HepG2 (cell line): Measurements from ENCODE around the gene MARF1. TPM values are rescaled to one million over a fixed set of nuclear protein-coding genes. Genes with fewer than 3 reads are reported as not detected.

Source experiments
- ATF6 ChIP-seq: sonication (generic); formaldehyde crosslinking; conservative IDR thresholded peaks from 2 replicates; pipeline ENCODE4 v1.4.0; 2020; ENCODE audit warnings: missing genetic modification reagents
- ATRX ChIP-seq: sonication (generic); formaldehyde crosslinking; IDR thresholded peaks from 2 replicates; pipeline ENCODE4 v1.4.0; 2020; ENCODE audit warnings: missing genetic modification reagents, borderline replicate concordance
- CBX5 ChIP-seq: sonication (generic); formaldehyde crosslinking; IDR thresholded peaks from 2 replicates; pipeline ENCODE4 v1.4.0; 2020; ENCODE audit warnings: missing genetic modification reagents, borderline replicate concordance
- DNMT3B ChIP-seq: conservative IDR thresholded peaks from 2 replicates; pipeline ENCODE4 v1.6.1; 2016; ENCODE audit warnings: missing biosample characterization, control low read depth
- FOXM1 ChIP-seq: sonication (generic); formaldehyde crosslinking; IDR thresholded peaks from 2 replicates; pipeline ENCODE4 v1.5.0; 2020; ENCODE audit warnings: missing genetic modification reagents
- MED13 ChIP-seq: sonication (generic); formaldehyde crosslinking; IDR thresholded peaks from 2 replicates; pipeline ENCODE4 v1.5.0; 2020; ENCODE audit warnings: missing genetic modification reagents
- REL ChIP-seq: sonication (generic); formaldehyde crosslinking; conservative IDR thresholded peaks from 2 replicates; pipeline ENCODE4 v1.8.0; 2022; ENCODE audit warnings: mild to moderate bottlenecking, missing genetic modification reagents, moderate library complexity
- RFX1 ChIP-seq: fragments of 450-650 bp; IDR thresholded peaks from 2 replicates; pipeline ENCODE4 v1.6.1; 2017
- SALL1 ChIP-seq: sonication (generic); formaldehyde crosslinking; IDR thresholded peaks from 2 replicates; pipeline ENCODE4 v1.8.0; 2022; ENCODE audit warnings: mild to moderate bottlenecking, missing genetic modification reagents
- SIN3A ChIP-seq: IDR thresholded peaks from 2 replicates; pipeline ENCODE4 v1.6.1; 2011; ENCODE audit warnings: low read depth, mild to moderate bottlenecking, control low read depth, low read length, borderline replicate concordance
- SIX1 ChIP-seq: sonication (generic); formaldehyde crosslinking; IDR thresholded peaks from 2 replicates; pipeline ENCODE4 v1.4.0; 2020; ENCODE audit warnings: missing genetic modification reagents, borderline replicate concordance
- TFAP4 ChIP-seq: sonication (generic); IDR thresholded peaks from 2 replicates; pipeline ENCODE4 v1.6.1; 2016; ENCODE audit warnings: low read depth, borderline replicate concordance
- U2AF2 ChIP-seq: fragments of 200-400 bp; formaldehyde crosslinking; IDR thresholded peaks from 2 replicates; pipeline ENCODE4 v1.6.1; 2017; ENCODE audit warnings: low read depth, mild to moderate bottlenecking, low read length
- ZFP62 ChIP-seq: sonication (generic); formaldehyde crosslinking; IDR thresholded peaks from 2 replicates; pipeline ENCODE4 v1.4.0; 2020; ENCODE audit warnings: missing genetic modification reagents
- ZNF143 ChIP-seq: sonication (generic); formaldehyde crosslinking; IDR thresholded peaks from 2 replicates; pipeline ENCODE4 v1.4.0; 2020; ENCODE audit warnings: missing genetic modification reagents
- ZNF280D ChIP-seq: sonication (generic); formaldehyde crosslinking; IDR thresholded peaks from 2 replicates; pipeline ENCODE4 v1.5.1; 2020; ENCODE audit warnings: mild to moderate bottlenecking, missing genetic modification reagents
- ZNF441 ChIP-seq: sonication (generic); formaldehyde crosslinking; IDR thresholded peaks from 2 replicates; pipeline ENCODE4 v1.7.0; 2021; ENCODE audit warnings: missing genetic modification reagents, borderline replicate concordance
- ZNF512 ChIP-seq: sonication (generic); formaldehyde crosslinking; IDR thresholded peaks from 2 replicates; pipeline ENCODE4 v1.4.0; 2020; ENCODE audit warnings: mild to moderate bottlenecking, missing genetic modification reagents
- polyA plus RNA-seq, 8 experiments: library from polyadenylated mRNA; depleted of rRNA in 3 of 8; stranded (reverse) in 7 of 8; unstranded in 1 of 8; fragments of >200 nt; fragmentation: Illumina TruSeq in 4 of 8; extraction: Trizol in 4 of 8; gene quantifications; 2 replicates each; pipeline versions ENCODE4 v1.2.1 to v1.2.3, GENCODE V29; 2011 to 2016; ENCODE audit warnings: low read depth in 4 of 8, missing spikeins in 1 of 8, mixed read lengths in 1 of 8; ENCODE audit not compliant: insufficient read depth in 1 of 8
- total RNA-seq, 5 experiments: library from RNA; depleted of rRNA; stranded (reverse); fragments of >200 nt; fragmentation: Illumina TruSeq; extraction: Trizol; gene quantifications; 2 replicates each; pipeline ENCODE4 v1.2.3, GENCODE V29; 2016; ENCODE audit warnings: low read depth in 1 of 5

Gene MARF1
- total and polyA plus RNA-seq, 2 of the 13 experiments (the other 11 are each of a cell fraction or from before 2014, with no cell fraction given) = 8.7 to 20.7 TPM

GRCh38 chr16:15607700-15608396 is 35.1 kb downstream of the MARF1 start (continued):
- TF ChIP-seq ZFP62 (no peak), SALL1 (peak; percentile 72; the same call in 1 of the 2 replicates), DNMT3B (CRISPR knock-in tag) (no peak), FOXM1 (CRISPR knock-in tag) (no peak), REL (CRISPR knock-in tag) (no peak), ZNF441 (CRISPR knock-in tag) (peak; percentile 40; the same call in 1 of the 2 replicates), TFAP4 (no peak), ATF6 (CRISPR knock-in tag) (no peak), RFX1 (no peak), ZNF280D (CRISPR knock-in tag) (no peak; the same call in 1 of the 2 replicates), ZNF143 (CRISPR knock-in tag) (no peak), ZNF512 (CRISPR knock-in tag) (no peak; the same call in 1 of the 2 replicates), ATRX (no peak), MED13 (CRISPR knock-in tag) (no peak), CBX5 (CRISPR knock-in tag) (peak; percentile 68; the same call in 1 of the 2 replicates), U2AF2 (no peak), SIN3A (no peak), SIX1 (CRISPR knock-in tag) (no peak)
